T-helper 9 cell (primary cell): ENCODE data around the gene SLC43A1.

Experiments
- DNase-seq: peaks from one replicate; pipeline ENCODE4 v3.0.0-alpha.2; 2020

SLC43A1 gene

DNA sequence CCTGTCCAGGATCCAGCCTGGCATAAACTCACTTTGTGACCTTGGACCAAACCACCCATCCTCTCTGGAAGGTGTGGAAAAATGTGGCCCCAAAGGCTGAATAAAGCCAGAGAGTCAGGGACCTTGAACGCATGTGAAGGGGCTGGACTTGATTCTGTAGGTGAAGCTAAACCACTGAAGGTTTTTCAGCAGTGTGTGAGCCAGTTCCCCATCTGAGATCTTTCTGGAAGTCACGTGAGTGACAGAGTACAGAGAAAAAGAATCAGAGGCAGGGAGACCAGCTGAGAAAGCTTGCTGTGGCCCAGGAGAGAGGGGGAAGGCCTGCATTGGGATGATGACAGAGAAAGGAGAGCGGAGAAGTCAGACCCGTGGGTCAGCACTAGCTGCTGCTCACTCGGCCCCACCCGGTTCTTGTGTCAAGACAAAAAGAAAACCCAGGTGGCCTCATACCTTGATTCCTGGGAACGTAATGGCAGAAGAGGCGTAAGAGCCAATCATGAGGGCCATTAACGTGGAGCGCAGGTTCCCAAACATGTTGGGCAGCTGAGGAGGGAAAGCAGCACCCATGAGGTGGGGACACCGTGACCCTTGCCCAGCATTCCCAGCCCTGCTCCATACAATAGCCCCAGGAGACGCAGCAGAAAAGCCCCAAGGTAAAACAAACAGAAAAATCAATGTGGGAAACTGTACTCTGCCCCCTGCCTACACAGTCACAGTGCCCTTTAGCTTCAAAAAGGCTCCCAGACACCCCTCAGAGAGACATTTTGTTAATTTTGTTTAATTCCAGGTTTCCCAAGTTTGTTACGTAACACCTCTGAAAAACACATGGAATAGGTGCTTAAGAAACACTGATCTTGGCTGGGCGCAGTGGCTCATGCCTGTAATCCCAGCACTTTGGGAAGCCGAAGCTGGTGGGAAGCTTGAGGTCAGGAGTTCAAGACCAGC, 17.9 kb downstream of the SLC43A1 start:
- DNase-seq, result no peak

GRCh38 chr11:57496109-57496820, 19.2 kb downstream of the SLC43A1 start:
- no peak for DNase-seq

- peak; percentile 65 for DNase-seq
Measured at GRCh38 chr11:57493507-57494503, 21.7 kb downstream of the SLC43A1 start.

DNA sequence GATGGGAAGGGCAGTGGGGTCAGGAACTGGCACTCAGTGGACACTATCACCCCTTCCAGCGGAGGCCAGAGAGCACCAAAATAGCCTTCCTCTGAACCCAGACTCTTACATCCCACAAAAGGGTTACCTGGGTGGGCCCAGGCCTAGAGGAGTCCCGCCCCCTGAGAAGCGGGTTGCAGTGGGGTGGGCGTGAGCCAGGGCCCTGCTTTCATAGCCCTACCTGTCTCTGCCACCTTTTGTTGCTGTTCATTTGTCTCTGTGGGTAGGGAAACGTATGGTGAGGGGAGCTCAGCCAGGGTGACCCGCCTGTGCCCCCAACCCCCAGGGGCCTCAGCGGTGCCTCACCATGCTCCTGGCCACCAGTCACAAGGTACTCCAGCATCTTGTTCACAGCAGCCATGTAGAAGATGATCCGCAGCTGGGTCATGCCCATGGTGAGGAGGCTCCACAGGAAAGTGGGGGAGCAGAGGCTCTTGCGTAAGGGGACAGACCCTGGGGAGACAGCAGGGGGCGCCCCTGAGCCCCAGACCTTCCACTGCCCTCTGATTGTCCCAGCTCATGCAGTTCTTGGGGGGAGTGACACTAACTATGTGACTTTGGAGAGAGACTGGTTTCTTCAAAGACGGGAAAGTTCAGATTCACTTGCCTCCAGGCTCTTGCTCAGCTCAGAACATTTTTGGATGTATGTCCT, 24.0 kb downstream of the SLC43A1 start:
- peak; percentile 32 for DNase-seq

DNA sequence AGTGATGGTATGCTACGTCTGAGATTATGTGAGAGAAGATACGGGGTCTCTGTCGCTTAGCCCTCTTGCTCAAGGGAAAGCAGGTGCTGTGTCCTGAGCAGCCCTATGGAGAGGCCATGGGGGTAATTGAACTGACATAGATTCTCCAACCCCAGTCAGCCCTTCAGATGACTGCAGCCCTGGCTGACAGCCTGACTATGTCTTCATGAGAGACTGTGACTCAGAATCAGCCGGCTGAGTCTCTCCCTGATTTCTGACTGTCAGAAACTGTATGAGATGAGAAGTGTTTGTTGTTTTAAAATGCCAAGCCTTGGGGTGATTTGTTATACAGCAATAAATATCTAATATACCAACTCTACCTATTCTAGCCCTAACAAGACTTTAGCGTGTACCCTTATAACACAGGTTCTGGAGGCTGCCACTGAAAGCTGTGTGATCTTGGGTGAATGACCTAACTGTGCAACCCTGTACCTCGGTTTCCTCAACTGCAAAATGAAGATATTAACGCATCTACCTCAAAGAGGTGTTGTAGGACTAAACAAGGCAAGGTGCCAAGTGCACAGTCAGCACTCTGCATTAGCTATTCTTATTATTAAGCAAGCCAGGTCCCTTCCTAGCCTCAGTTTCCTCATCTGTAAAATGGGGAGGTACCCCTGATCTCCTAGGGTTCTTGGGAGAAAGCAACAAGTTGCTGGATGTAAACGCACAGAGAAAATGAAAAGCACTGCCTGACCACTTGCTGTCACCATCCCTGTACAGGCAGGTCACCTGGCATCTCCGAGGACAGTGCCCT, 24.9 kb downstream of the SLC43A1 start:
- no peak for DNase-seq

- no peak for DNase-seq
Measured at GRCh38 chr11:57487920-57488659, 27.4 kb downstream of the SLC43A1 start.

DNA sequence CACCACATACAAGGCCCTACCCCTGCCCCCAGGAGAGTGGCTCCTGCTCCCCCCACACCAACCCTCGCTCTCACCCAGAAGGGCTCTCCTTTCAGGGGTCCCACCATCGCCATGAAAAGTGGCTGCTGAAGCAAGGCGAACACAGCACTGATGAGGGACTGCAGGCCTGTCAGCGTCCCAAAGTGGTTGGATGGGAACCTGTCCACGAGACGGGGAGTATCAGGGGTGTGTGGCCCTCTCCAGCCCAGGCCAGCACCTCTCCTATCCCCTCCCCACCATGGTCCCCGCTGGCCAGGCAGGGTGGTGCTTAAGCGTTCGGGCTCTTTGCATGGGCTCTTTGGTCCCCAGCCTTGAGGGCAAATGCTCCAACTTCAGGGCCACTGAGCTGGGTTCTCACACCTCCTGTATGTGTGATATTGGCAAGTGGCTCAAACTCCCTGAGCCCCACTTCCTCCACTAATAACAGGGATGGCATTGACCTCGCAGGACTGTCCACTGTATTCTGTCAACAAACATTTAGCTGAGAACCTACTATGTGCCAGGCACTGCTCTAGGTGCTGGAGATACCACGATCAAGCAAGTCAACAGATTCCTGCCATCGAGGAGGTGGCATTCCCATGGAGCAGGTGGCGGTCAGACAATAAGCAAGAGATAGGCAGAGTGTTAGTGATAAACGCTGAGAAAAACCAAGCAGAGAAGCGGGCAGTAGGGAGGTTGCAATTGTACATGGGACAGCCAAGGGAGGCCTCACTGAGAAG, 28.3 kb downstream of the SLC43A1 start:
- no peak for DNase-seq

GRCh38 chr11:57485217-57485990, 30.1 kb downstream of the SLC43A1 start:
- no peak for DNase-seq

GRCh38 chr11:57484141-57484710, 31.3 kb downstream of the SLC43A1 start:
- DNase-seq, result no peak

- DNase-seq, result no peak
Measured at GRCh38 chr11:57483562-57483918, 32.0 kb downstream of the SLC43A1 start.

GRCh38 chr11:57482782-57483561, 32.5 kb downstream of the SLC43A1 start:
- DNase-seq, result peak; percentile 58

GRCh38 chr11:57481915-57482781, 33.4 kb downstream of the SLC43A1 start:
- DNase-seq, result no peak

DNA sequence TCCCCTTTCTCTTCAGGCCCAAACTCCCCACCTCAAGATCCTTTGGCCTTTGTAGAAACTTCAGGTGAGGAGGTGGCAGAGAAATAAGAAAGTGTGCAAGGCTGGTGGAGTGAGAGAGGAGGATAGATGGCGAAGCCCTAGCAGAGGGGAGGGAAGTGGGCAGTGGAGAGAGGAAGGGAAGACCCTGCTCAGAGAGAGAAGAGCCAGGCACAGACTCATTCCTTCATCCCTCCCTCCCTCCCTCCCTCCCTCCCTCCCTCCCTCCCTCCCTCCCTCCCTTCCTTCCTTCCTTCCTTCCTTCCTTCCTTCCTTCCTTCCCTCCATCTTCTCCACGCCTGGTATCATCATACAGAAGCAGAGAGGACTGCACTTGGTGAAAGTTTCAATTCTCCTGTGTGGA, 34.2 kb downstream of the SLC43A1 start:
- DNase-seq, result no peak

GRCh38 chr11:57480409-57481137, 34.9 kb downstream of the SLC43A1 start:
- DNase-seq, result peak; percentile 51

DNA sequence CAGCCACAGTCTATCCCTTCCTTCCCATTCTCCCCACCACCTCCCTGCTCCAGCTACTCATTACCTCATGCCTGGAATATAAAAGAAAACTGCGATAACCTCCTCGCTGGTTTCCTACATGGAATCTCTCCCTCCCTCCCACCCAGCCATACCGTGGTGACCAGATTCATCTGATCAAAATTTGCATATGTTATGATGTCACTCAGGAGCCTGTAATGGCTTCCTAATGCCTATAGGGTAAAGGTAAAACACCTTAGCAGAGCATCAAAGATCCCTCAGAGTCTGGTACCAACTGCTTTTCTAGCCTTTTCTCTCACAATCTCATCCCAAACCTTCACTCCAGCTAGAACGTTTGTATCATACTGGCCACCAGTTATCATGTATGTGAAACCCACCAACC, 35.6 kb downstream of the SLC43A1 start:
- no peak for DNase-seq
